HepG2 (cell line): Measurements from ENCODE around the gene SACS. TPM values are rescaled to one million over a fixed set of nuclear protein-coding genes. Genes with fewer than 3 reads are reported as not detected.

Experiments
- ATAC-seq: fragments of 200-7000 bp; cut with Tn5 transposase; 3 replicates; pipeline ENCODE4 v1.9.1; 2020; ENCODE audit warnings: mild to moderate bottlenecking, moderate library complexity
- BruUV-seq: library from RNA; stranded (reverse); fragments of 400-500 nt; replicated peaks from 2 replicates; lab custom pipeline; 2021; lab: Mats Ljungman, UMichigan
- CTCF ChIA-PET: fragments of 300-600 bp; formaldehyde crosslinking; extraction: SDS; loops from one replicate; lab custom pipeline; 2021; ENCODE audit warnings: low total read pairs, inconsistent platforms, low intra/inter-chr PET ratio; lab: Yijun Ruan, JAX
- POLR2A ChIA-PET: fragments of 350-600 bp; sonication (Branson Sonifier 250); formaldehyde crosslinking; loops from one replicate; lab custom pipeline; 2020; ENCODE audit warnings: antibody characterized with exemption, inconsistent platforms; lab: Yijun Ruan, JAX
- DNase-seq: peaks from one replicate; pipeline ENCODE4 v3.0.0-alpha.2; 2015; ENCODE audit warnings: low spot score
- FAIRE-seq: peaks from 3 replicates; lab custom pipeline; 2011; peaks lifted over from hg19 to GRCh38; lab: Jason Lieb, UNC
- H2AFZ ChIP-seq: one replicate; pipeline ENCODE4 v1.6.1; 2011; ENCODE audit warnings: low read length, inconsistent platforms
- H3K27ac ChIP-seq: fragments of 300-600 bp; 3 replicates; pipeline ENCODE4 v1.8.0; 2011; ENCODE audit warnings: mixed run types, mild to moderate bottlenecking, mixed read lengths, low read length, inconsistent platforms; ENCODE audit not compliant: insufficient read depth; ENCODE audit errors: extremely low read length
- H3K27me3 ChIP-seq, 2 experiments: fragments of 200-600 bp in 1 of 2; 2 replicates in 1 of 2; 3 replicates in 1 of 2; pipeline versions ENCODE4 v1.6.0 to v1.8.0; 2011; ENCODE audit warnings: low read length in 2 of 2, mild to moderate bottlenecking in 2 of 2, moderate library complexity in 2 of 2, inconsistent platforms in 1 of 2; ENCODE audit not compliant: insufficient read depth in 2 of 2, control insufficient read depth in 1 of 2
- H3K36me3 ChIP-seq, 2 experiments: fragments of 200-600 bp in 1 of 2; replicated peaks in 1 of 2; 2 replicates in 1 of 2; 3 replicates in 1 of 2; pipeline versions ENCODE4 v1.5.1 to v1.8.0; 2011; ENCODE audit warnings: low read length in 2 of 2, inconsistent platforms in 1 of 2; ENCODE audit not compliant: insufficient read depth in 2 of 2, control insufficient read depth in 1 of 2
- H3K4me1 ChIP-seq: 2 replicates; pipeline ENCODE4 v1.5.1; 2012; ENCODE audit warnings: low read length, inconsistent platforms; ENCODE audit not compliant: insufficient read depth
- H3K4me2 ChIP-seq: 2 replicates; pipeline ENCODE4 v1.6.0; 2011; ENCODE audit warnings: low read depth, low read length, inconsistent platforms
- H3K4me3 ChIP-seq, 3 experiments: fragments of 200-600 bp in 1 of 3; sonication (generic), shearing (Covaris generic) in 1 of 3; replicated peaks in 1 of 3; 2 replicates each; pipeline ENCODE4 v1.5.1; 2011 to 2016; ENCODE audit warnings: low read length in 3 of 3, inconsistent platforms in 2 of 3, low read depth in 2 of 3, mild to moderate bottlenecking in 2 of 3, control low read depth in 1 of 3, mixed read lengths in 1 of 3; ENCODE audit not compliant: insufficient read depth in 1 of 3
- H3K79me2 ChIP-seq: one replicate; pipeline ENCODE4 v1.6.1; 2011; ENCODE audit warnings: low read length, inconsistent platforms; ENCODE audit not compliant: insufficient read depth
- H3K9ac ChIP-seq: 2 replicates; pipeline ENCODE4 v1.6.0; 2011; ENCODE audit warnings: mild to moderate bottlenecking, low read depth, low read length, inconsistent platforms; ENCODE audit not compliant: insufficient read depth
- H3K9me3 ChIP-seq: 2 replicates; pipeline ENCODE4 v1.5.1; 2012; ENCODE audit warnings: mild to moderate bottlenecking, low read length
- H4K20me1 ChIP-seq: 2 replicates; pipeline ENCODE4 v1.6.0; 2011; ENCODE audit warnings: inconsistent platforms, mild to moderate bottlenecking, low read length, moderate library complexity; ENCODE audit not compliant: insufficient read depth
- ATF2 ChIP-seq: sonication (generic); formaldehyde crosslinking; IDR thresholded peaks from 2 replicates; pipeline ENCODE4 v1.4.0; 2020; ENCODE audit warnings: missing genetic modification reagents
- CREB1 ChIP-seq, 2 experiments: fragments of 450-650 bp in 1 of 2; IDR thresholded peaks; 2 replicates each; pipeline ENCODE4 v1.6.1; 2016 to 2017; ENCODE audit warnings: control low read depth in 1 of 2, mild to moderate bottlenecking in 1 of 2, missing compliant biosample characterization in 1 of 2, missing genetic modification characterization in 1 of 2
- CTCF ChIP-seq: sonication (generic); formaldehyde crosslinking; IDR thresholded peaks from 2 replicates; pipeline ENCODE4 v1.5.0; 2020; ENCODE audit warnings: mild to moderate bottlenecking, missing genetic modification reagents, moderate library complexity
- E2F5 ChIP-seq: sonication (generic); formaldehyde crosslinking; conservative IDR thresholded peaks from 2 replicates; pipeline ENCODE4 v1.4.0; 2020; ENCODE audit warnings: missing genetic modification reagents
- FOSL2 ChIP-seq: sonication (generic); formaldehyde crosslinking; IDR thresholded peaks from 2 replicates; pipeline ENCODE4 v1.4.0; 2020; ENCODE audit warnings: missing genetic modification reagents
- HDAC6 ChIP-seq: fragments of 200-600 bp; sonication (generic); IDR thresholded peaks from 2 replicates; pipeline ENCODE4 v1.7.0; 2017; ENCODE audit warnings: mild to moderate bottlenecking, antibody characterized with exemption, low read length, low read depth
- IRX3 ChIP-seq: sonication (generic); formaldehyde crosslinking; IDR thresholded peaks from 2 replicates; pipeline ENCODE4 v1.8.1; 2023; ENCODE audit warnings: mild to moderate bottlenecking, low read depth, missing genetic modification reagents, borderline replicate concordance
- JUNB ChIP-seq: sonication (generic); formaldehyde crosslinking; IDR thresholded peaks from 2 replicates; pipeline ENCODE4 v1.8.0; 2022; ENCODE audit warnings: missing genetic modification reagents, mild to moderate bottlenecking, borderline replicate concordance
- KLF12 ChIP-seq: sonication (generic); formaldehyde crosslinking; IDR thresholded peaks from 2 replicates; pipeline ENCODE4 v1.4.0; 2020; ENCODE audit warnings: missing genetic modification reagents, borderline replicate concordance
- NCOA5 ChIP-seq: sonication (generic); formaldehyde crosslinking; IDR thresholded peaks from 2 replicates; pipeline ENCODE4 v1.4.0; 2020; ENCODE audit warnings: missing genetic modification reagents
- PHF21A ChIP-seq: sonication (generic); formaldehyde crosslinking; IDR thresholded peaks from 2 replicates; pipeline ENCODE4 v1.5.0; 2020; ENCODE audit warnings: mild to moderate bottlenecking, missing genetic modification reagents
- PLRG1 ChIP-seq: fragments of 450-650 bp; conservative IDR thresholded peaks from 2 replicates; pipeline ENCODE4 v1.6.1; 2016
- ZBTB39 ChIP-seq: sonication (generic); formaldehyde crosslinking; IDR thresholded peaks from 2 replicates; pipeline ENCODE4 v1.5.0; 2020; ENCODE audit warnings: missing genetic modification reagents
- ZFP82 ChIP-seq: sonication (generic); formaldehyde crosslinking; IDR thresholded peaks from 2 replicates; pipeline ENCODE4 v1.5.1; 2020; ENCODE audit warnings: mild to moderate bottlenecking, missing genetic modification reagents, borderline replicate concordance
- ZMAT5 ChIP-seq: sonication (generic); formaldehyde crosslinking; IDR thresholded peaks from 2 replicates; pipeline ENCODE4 v1.5.0; 2020; ENCODE audit warnings: mild to moderate bottlenecking, low read depth, missing genetic modification reagents, borderline replicate concordance
- ZNF44 ChIP-seq: sonication (generic); formaldehyde crosslinking; IDR thresholded peaks from 2 replicates; pipeline ENCODE4 v1.5.1; 2020; ENCODE audit warnings: mild to moderate bottlenecking, missing genetic modification reagents
- ZNF570 ChIP-seq: sonication (generic); formaldehyde crosslinking; IDR thresholded peaks from 2 replicates; pipeline ENCODE4 v1.4.0; 2020; ENCODE audit warnings: mild to moderate bottlenecking, missing genetic modification reagents, borderline replicate concordance
- WGBS: methylation state at CpG from one replicate; pipeline ENCODE4 v1.1.6; 2017; ENCODE audit warnings: low lambda C conversion rate; 5-methylcytosine and 5-hydroxymethylcytosine counted together
- in situ Hi-C: cut with HindIII; loops from 2 replicates; pipeline ENCODE4 v1.10.0; 2017; ENCODE audit warnings: low pct_unique_long_range_greater_than_20kb; ENCODE audit not compliant: extremely low pct_ligation_motif_present
- intact Hi-C: fragments of 100-400 bp; cut with micrococcal nuclease; formaldehyde crosslinking; loops from one replicate; pipeline ENCODE4 v1.10.0; 2022; ENCODE audit not compliant: unreplicated experiment
- polyA plus RNA-seq, 8 experiments: library from polyadenylated mRNA; depleted of rRNA in 3 of 8; stranded (reverse) in 7 of 8; unstranded in 1 of 8; fragments of >200 nt; fragmentation: Illumina TruSeq in 4 of 8; extraction: Trizol in 4 of 8; gene quantifications; 2 replicates each; pipeline versions ENCODE4 v1.2.1 to v1.2.3, GENCODE V29; 2011 to 2016; ENCODE audit warnings: low read depth in 4 of 8, missing spikeins in 1 of 8, mixed read lengths in 1 of 8; ENCODE audit not compliant: insufficient read depth in 1 of 8
- total RNA-seq, 5 experiments: library from RNA; depleted of rRNA; stranded (reverse); fragments of >200 nt; fragmentation: Illumina TruSeq; extraction: Trizol; gene quantifications; 2 replicates each; pipeline ENCODE4 v1.2.3, GENCODE V29; 2016; ENCODE audit warnings: low read depth in 1 of 5

Gene SACS
- total and polyA plus RNA-seq, 2 of the 13 experiments (the other 11 are each of a cell fraction or from before 2014, with no cell fraction given): 4.0 to 15.7 TPM

- no peak for FAIRE-seq
- no peak overlapping the region for H3K4me3 ChIP-seq
- peak; percentile 57 for ATAC-seq
- no TSS peak for BruUV-seq
- peak overlapping the region; percentile 28; the same call in 1 of the 2 replicates for H3K4me2 ChIP-seq
- no peaks in the 10 kb centered on the region for H3K9me3 ChIP-seq
- CTCF ChIA-PET: no interaction called here
- no peaks in the 10 kb centered on the region for H4K20me1 ChIP-seq
- 0 out of 2 replicates have a peak, but pooled peaks cover 7% of the 10 kb centered on the region for H3K4me1 ChIP-seq
- no peak overlapping the region for H3K27ac ChIP-seq
- H3K79me2 ChIP-seq: no peaks in the 10 kb centered on the region
- no peak overlapping the region for H2AFZ ChIP-seq
- WGBS: 13% methylated on average over 4 of the region's 4 CpGs
- H3K9ac ChIP-seq: no peak overlapping the region
- in situ Hi-C loops: loop anchor here (25.0 kb wide), 1 partner anchor 509 kb away; no protein-coding TSS in a partner anchor
- TF ChIP-seq ZBTB39 (CRISPR knock-in tag): no peak
- TF ChIP-seq FOSL2: no peak
- no peak for TF ChIP-seq CREB1 (IDR thresholded peaks at IDR 0.05)
- no peak for TF ChIP-seq CREB1 (CRISPR knock-in tag; IDR thresholded peaks at IDR 0.05)
- TF ChIP-seq PLRG1: no peak
- TF ChIP-seq PHF21A: no peak
- TF ChIP-seq ZNF44 (CRISPR knock-in tag): no peak
- no peak for TF ChIP-seq HDAC6
- TF ChIP-seq CTCF: no peak
- TF ChIP-seq ZNF570: no peak
- TF ChIP-seq IRX3 (CRISPR knock-in tag): no peak
- no peak for TF ChIP-seq ZMAT5 (CRISPR knock-in tag)
- TF ChIP-seq ATF2: no peak
- TF ChIP-seq KLF12 (CRISPR knock-in tag): no peak
- TF ChIP-seq ZFP82 (CRISPR knock-in tag): no peak
- no peak for TF ChIP-seq E2F5 (CRISPR knock-in tag)
- TF ChIP-seq NCOA5 (CRISPR knock-in tag): no peak
- TF ChIP-seq JUNB: no peak
- TF ChIP-seq, all 625 proteins: peak for 0
- Histone ChIP-seq H3K27me3 (no peaks in the 10 kb centered on the region; a peak in 1 of 5 replicates), H3K36me3 (no peaks in the 10 kb centered on the region)
- POLR2A ChIA-PET: no interaction called here
- intact Hi-C loops: no loop called here
- no peak for DNase-seq
Observed at GRCh38 chr13:23320926-23321534, 112.5 kb downstream of the SACS start.
